GM21528 (cell line): Measurements from ENCODE around the gene FOXD1.
"Not testable (repeated sequence)": the region's sequence is repeated elsewhere in the genome, so short reads cannot be mapped to it uniquely, and the experiment has no call there.

Experiments used
- ATAC-seq: cut with Tn5 transposase; IDR thresholded peaks from one replicate; pipeline ENCODE4 v1.9.1; 2021; ENCODE audit warnings: mild to moderate bottlenecking, moderate library complexity; ENCODE audit not compliant: unreplicated experiment, low FRiP score

Gene FOXD1

GRCh38 chr5:73448463-73449136 lies at the start of gene FOXD1:
TSS of gene FOXD1 (minus strand) at chr5:73448777. CDS start at chr5:73448362, 415 bp downstream.
- no peak for ATAC-seq

- peak; percentile 6 for ATAC-seq
Measured at GRCh38 chr5:73497497-73498056, 49.0 kb upstream of the FOXD1 start.

- ATAC-seq: no peak
Measured at GRCh38 chr5:73496984-73497457, 48.4 kb upstream of the FOXD1 start.

GRCh38 chr5:73495772-73496335 lies 47.3 kb upstream of the FOXD1 start:
- no peak for ATAC-seq

- no peak for ATAC-seq
Measured at GRCh38 chr5:73494721-73495120, 46.1 kb upstream of the FOXD1 start.

GRCh38 chr5:73493421-73493820 lies 44.8 kb upstream of the FOXD1 start:
- ATAC-seq: no peak

- no peak for ATAC-seq
Measured at GRCh38 chr5:73491155-73491554, 42.6 kb upstream of the FOXD1 start.

GRCh38 chr5:73490088-73490487 lies 41.5 kb upstream of the FOXD1 start:
- no peak for ATAC-seq

GRCh38 chr5:73488806-73489205 lies 40.2 kb upstream of the FOXD1 start:
- ATAC-seq: no peak

GRCh38 chr5:73487815-73488214 lies 39.2 kb upstream of the FOXD1 start:
- ATAC-seq: no peak

- ATAC-seq: not testable (repeated sequence)
Measured at GRCh38 chr5:73487257-73487656, 38.7 kb upstream of the FOXD1 start.

GRCh38 chr5:73486119-73486899 lies 37.7 kb upstream of the FOXD1 start:
- no peak for ATAC-seq

- no peak for ATAC-seq
Measured at GRCh38 chr5:73485715-73486114, 37.1 kb upstream of the FOXD1 start.

GRCh38 chr5:73484511-73484910 lies 35.9 kb upstream of the FOXD1 start:
- no peak for ATAC-seq

- ATAC-seq: no peak
Measured at GRCh38 chr5:73483676-73484075, 35.1 kb upstream of the FOXD1 start.

GRCh38 chr5:73482383-73483136 lies 34.0 kb upstream of the FOXD1 start:
- ATAC-seq: no peak

GRCh38 chr5:73480500-73480899 lies 31.9 kb upstream of the FOXD1 start:
- no peak for ATAC-seq

- ATAC-seq: no peak
Measured at GRCh38 chr5:73472116-73472515, 23.5 kb upstream of the FOXD1 start.

- no peak for ATAC-seq
Measured at GRCh38 chr5:73471654-73472053, 23.1 kb upstream of the FOXD1 start.

- ATAC-seq: no peak
Measured at GRCh38 chr5:73469878-73470277, 21.3 kb upstream of the FOXD1 start.
